ENCODE measurements around the gene BRD1. TPM values are rescaled to one million over a fixed set of nuclear protein-coding genes. Genes with fewer than 3 reads are reported as not detected.
"Not testable (repeated sequence)": the region's sequence is repeated elsewhere in the genome, so short reads cannot be mapped to it uniquely, and the experiment has no call there.

BRD1 gene
- total and polyA plus RNA-seq, 9 donors = 13.6 to 45.6 (median 35.8) TPM

DNA sequence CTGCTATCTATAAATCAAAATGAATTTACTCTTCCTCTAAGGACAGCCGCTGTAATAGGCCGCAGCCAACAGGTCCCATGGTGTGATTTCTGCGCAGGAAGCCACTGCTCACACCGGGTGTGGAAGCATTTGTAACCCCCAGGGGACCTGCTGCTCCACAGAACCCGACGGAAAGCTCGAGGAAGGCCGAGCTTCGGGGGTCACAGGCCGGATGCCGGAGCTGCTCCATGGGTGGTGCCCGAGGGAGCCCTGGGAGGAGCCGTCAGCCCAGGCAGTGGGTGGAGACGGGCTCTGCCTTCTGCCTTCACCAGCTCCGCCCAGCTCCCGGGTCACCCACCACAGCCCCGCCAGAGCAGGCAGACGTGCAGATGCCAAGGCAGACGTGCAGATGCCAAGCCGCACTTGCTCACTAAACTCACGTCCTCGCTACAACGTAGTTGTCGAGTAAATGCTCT, 63.5 kb downstream of the BRD1 start:
- 70 to 79% (median 79%) methylated on average over 24 of the region's 24 CpGs for WGBS, 3 donors
- Histone ChIP-seq H3K27ac (no peak overlapping the region), H3K4me3 (no peak overlapping the region), H3K27me3 (no peaks in the 10 kb centered on the region), H3K36me3 (no peaks in the 10 kb centered on the region), H3K9me3 (peaks cover 0 to 4% of the 10 kb centered on the region in 2 donors), H3K4me1 (ENCODE audit: insufficient read depth) (peaks cover 10% of the 10 kb centered on the region)
- DNase-seq = peak in 2 of 5 donors; percentile 11 to 35
- no peak for TF ChIP-seq EP300 (IDR thresholded peaks at IDR 0.05)
- no peak for TF ChIP-seq POLR2A (IDR thresholded peaks at IDR 0.05)
- TF ChIP-seq, protein P1, sequence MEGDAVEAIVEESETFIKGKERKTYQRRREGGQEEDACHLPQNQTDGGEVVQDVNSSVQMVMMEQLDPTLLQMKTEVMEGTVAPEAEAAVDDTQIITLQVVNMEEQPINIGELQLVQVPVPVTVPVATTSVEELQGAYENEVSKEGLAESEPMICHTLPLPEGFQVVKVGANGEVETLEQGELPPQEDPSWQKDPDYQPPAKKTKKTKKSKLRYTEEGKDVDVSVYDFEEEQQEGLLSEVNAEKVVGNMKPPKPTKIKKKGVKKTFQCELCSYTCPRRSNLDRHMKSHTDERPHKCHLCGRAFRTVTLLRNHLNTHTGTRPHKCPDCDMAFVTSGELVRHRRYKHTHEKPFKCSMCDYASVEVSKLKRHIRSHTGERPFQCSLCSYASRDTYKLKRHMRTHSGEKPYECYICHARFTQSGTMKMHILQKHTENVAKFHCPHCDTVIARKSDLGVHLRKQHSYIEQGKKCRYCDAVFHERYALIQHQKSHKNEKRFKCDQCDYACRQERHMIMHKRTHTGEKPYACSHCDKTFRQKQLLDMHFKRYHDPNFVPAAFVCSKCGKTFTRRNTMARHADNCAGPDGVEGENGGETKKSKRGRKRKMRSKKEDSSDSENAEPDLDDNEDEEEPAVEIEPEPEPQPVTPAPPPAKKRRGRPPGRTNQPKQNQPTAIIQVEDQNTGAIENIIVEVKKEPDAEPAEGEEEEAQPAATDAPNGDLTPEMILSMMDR (IDR thresholded peaks at IDR 0.05) = no peak
- intact Hi-C loops (cut with DNase I) = loop anchor here in 1 of 4 donors (10.0 kb wide), 1 partner anchor 151 kb away; the partner anchor contains the start of genes ALG12 and CRELD2

- 77 to 85% (median 77%) methylated on average over 12 to 13 of the region's 13 CpGs for WGBS, 3 donors
- H3K4me1 ChIP-seq (ENCODE audit: insufficient read depth) = peaks cover 5% of the 10 kb centered on the region
- H3K27ac ChIP-seq = no peak overlapping the region
- peaks cover 0 to 4% of the 10 kb centered on the region in 2 donors for H3K9me3 ChIP-seq
- TF ChIP-seq POLR2A (IDR thresholded peaks at IDR 0.05) (no peak), EP300 (IDR thresholded peaks at IDR 0.05) (no peak)
- TF ChIP-seq, protein P1 (IDR thresholded peaks at IDR 0.05) = no peak
- no peak overlapping the region for H3K4me3 ChIP-seq
- no peaks in the 10 kb centered on the region for H3K27me3 ChIP-seq
- intact Hi-C loops (cut with DNase I) = loop anchor here in 1 of 4 donors (10.0 kb wide), 1 partner anchor 151 kb away; the partner anchor contains the start of genes ALG12 and CRELD2
- no peaks in the 10 kb centered on the region for H3K36me3 ChIP-seq
- DNase-seq = peak in 2 of 5 donors; percentile 9 to 21
Observed at GRCh38 chr22:49763696-49764095, 64.0 kb downstream of the BRD1 start.

DNA sequence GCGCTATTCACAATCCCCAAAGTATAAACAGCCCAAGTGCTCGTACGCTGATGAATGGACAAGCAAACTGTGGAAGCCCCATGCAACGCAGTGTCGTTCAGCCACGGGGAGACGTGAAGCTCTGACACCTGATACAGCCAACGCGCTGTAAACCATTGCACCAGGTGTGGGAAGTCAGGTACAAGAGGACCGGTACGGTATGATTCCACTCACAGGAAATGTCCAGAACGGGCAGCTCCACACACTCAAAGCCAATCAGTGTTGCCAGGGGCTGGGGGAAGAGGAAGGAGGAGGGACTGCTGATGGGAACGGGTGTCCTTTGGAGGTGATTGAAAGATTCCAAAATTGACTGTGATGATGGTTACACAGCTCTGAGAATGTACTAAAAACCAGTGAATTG, 64.5 kb downstream of the BRD1 start:
- no peaks in the 10 kb centered on the region for H3K36me3 ChIP-seq
- TF ChIP-seq, protein P1 (IDR thresholded peaks at IDR 0.05) = no peak
- TF ChIP-seq POLR2A (IDR thresholded peaks at IDR 0.05) (no peak), EP300 (IDR thresholded peaks at IDR 0.05) (no peak)
- H3K4me3 ChIP-seq = no peak overlapping the region
- DNase-seq = peak in 1 of 5 donors; percentile 8
- peaks cover 0 to 4% of the 10 kb centered on the region in 2 donors for H3K9me3 ChIP-seq
- no peaks in the 10 kb centered on the region for H3K27me3 ChIP-seq
- H3K27ac ChIP-seq = no peak overlapping the region
- H3K4me1 ChIP-seq (ENCODE audit: insufficient read depth) = peaks cover 1% of the 10 kb centered on the region
- WGBS, 3 donors = 87 to 92% (median 87%) methylated on average over 13 of the region's 13 CpGs
- intact Hi-C loops (cut with DNase I) = loop anchor here in 1 of 4 donors (10.0 kb wide), 1 partner anchor 152 kb away; the partner anchor contains the start of genes ALG12 and CRELD2

DNA sequence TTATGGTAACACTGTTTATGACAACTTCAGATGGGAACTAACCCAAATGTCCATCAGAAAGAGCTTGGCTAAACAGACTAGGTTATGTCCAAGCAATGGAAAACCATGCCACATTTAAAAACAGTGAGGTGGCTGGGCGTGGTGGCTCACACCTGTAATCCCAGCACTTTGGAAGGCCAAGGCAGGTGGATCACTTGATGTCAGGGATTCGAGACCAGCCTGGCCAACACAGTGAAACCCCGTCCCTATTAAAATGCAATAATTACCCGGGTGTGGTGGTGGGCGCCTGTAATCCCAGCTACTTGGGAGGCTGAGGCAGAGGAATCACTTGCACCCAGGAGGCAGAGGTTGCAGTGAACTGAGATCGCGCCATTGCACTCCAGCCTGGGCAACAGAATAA, 65.1 kb downstream of the BRD1 start:
- H3K9me3 ChIP-seq; H3K36me3 ChIP-seq; H3K27ac ChIP-seq; H3K4me1 ChIP-seq (ENCODE audit: insufficient read depth); H3K4me3 ChIP-seq; H3K27me3 ChIP-seq: not testable (repeated sequence)
- peak in 1 of 5 donors; percentile 6 for DNase-seq
- WGBS, 3 donors = 94 to 97% (median 97%) methylated on average over 7 of the region's 7 CpGs
- intact Hi-C loops (cut with DNase I) = loop anchor here in 1 of 4 donors (10.0 kb wide), 1 partner anchor 152 kb away; the partner anchor contains the start of genes ALG12 and CRELD2

GRCh38 chr22:49761836-49762235, 65.8 kb downstream of the BRD1 start:
- Histone ChIP-seq H3K27me3 (no peaks in the 10 kb centered on the region), H3K4me1 (ENCODE audit: insufficient read depth) (no peaks in the 10 kb centered on the region), H3K27ac (no peak overlapping the region), H3K36me3 (no peaks in the 10 kb centered on the region), H3K4me3 (no peak overlapping the region), H3K9me3 (peaks cover 0 to 4% of the 10 kb centered on the region in 2 donors)
- intact Hi-C loops (cut with DNase I) = loop anchor here in 1 of 4 donors (10.0 kb wide), 1 partner anchor 153 kb away; the partner anchor contains the start of genes ALG12 and CRELD2
- no peak for DNase-seq
- WGBS, 3 donors = 83 to 95% (median 90%) methylated on average over 7 of the region's 7 CpGs
- TF ChIP-seq POLR2A (IDR thresholded peaks at IDR 0.05) (no peak), EP300 (IDR thresholded peaks at IDR 0.05) (no peak)
- TF ChIP-seq, protein P1 (IDR thresholded peaks at IDR 0.05) = no peak
